Smooth muscle cell (in vitro differentiated cells): ENCODE data around the gene WNT5A. TPM values are rescaled to one million over a fixed set of nuclear protein-coding genes. Genes with fewer than 3 reads are reported as not detected.
A peak's percentile ranks its signal among the peaks of the same experiment; 100 is the strongest.

ENCODE experiments used
- DNase-seq: peaks from one replicate; lab custom pipeline; 2025; ENCODE audit not compliant: unreplicated experiment; lab: John Stamatoyannopoulos, UW
- H2AFZ ChIP-seq: fragments of 200-600 bp; sonication (generic); 2 replicates; pipeline ENCODE4 v1.6.0; 2016; ENCODE audit warnings: antibody characterized with exemption, low read depth, mild to moderate bottlenecking
- H3F3A ChIP-seq: fragments of 200-600 bp; sonication (generic); 2 replicates; pipeline ENCODE4 v1.6.0; 2017; ENCODE audit warnings: antibody characterized with exemption, low read depth
- H3K27ac ChIP-seq: fragments of 200-600 bp; sonication (generic); 2 replicates; pipeline ENCODE4 v1.5.1; 2016; ENCODE audit warnings: low read depth, mild to moderate bottlenecking
- H3K27me3 ChIP-seq: fragments of 200-600 bp; sonication (generic); 2 replicates; pipeline ENCODE4 v1.6.1; 2016; ENCODE audit warnings: low read depth, mild to moderate bottlenecking
- H3K36me3 ChIP-seq: fragments of 200-600 bp; sonication (generic); 2 replicates; pipeline ENCODE4 v1.5.1; 2016; ENCODE audit warnings: low read depth
- H3K4me1 ChIP-seq: fragments of 200-600 bp; sonication (generic); 2 replicates; pipeline ENCODE4 v1.5.1; 2016; ENCODE audit warnings: low read depth
- H3K4me2 ChIP-seq: fragments of 200-600 bp; sonication (generic); 2 replicates; pipeline ENCODE4 v1.6.0; 2016; ENCODE audit warnings: mild to moderate bottlenecking
- H3K4me3 ChIP-seq: fragments of 200-600 bp; sonication (generic); 2 replicates; pipeline ENCODE4 v1.5.1; 2016; ENCODE audit warnings: mild to moderate bottlenecking
- H3K79me2 ChIP-seq: fragments of 200-600 bp; sonication (generic); 2 replicates; pipeline ENCODE4 v1.6.0; 2016; ENCODE audit warnings: low read depth, mild to moderate bottlenecking
- H3K9ac ChIP-seq: fragments of 200-600 bp; sonication (generic); 2 replicates; pipeline ENCODE4 v1.6.0; 2016; ENCODE audit warnings: low read depth
- H3K9me3 ChIP-seq: fragments of 200-600 bp; sonication (generic); replicated peaks from 2 replicates; pipeline ENCODE4 v1.5.1; 2016; ENCODE audit warnings: low read depth
- H4K20me1 ChIP-seq: fragments of 200-600 bp; sonication (generic); 2 replicates; pipeline ENCODE4 v1.6.0; 2016; ENCODE audit warnings: low read depth
- CTCF ChIP-seq: fragments of 200-600 bp; sonication (generic); IDR thresholded peaks from 2 replicates; pipeline ENCODE4 v1.5.1; 2017; ENCODE audit warnings: borderline replicate concordance, mild to moderate bottlenecking, antibody characterized with exemption; ENCODE audit not compliant: insufficient read depth, poor library complexity, severe bottlenecking
- WGBS: methylation state at CpG from one replicate; pipeline ENCODE4 v1.1.7; 2016; ENCODE audit warnings: low lambda C conversion rate; 5-methylcytosine and 5-hydroxymethylcytosine counted together
- polyA plus RNA-seq: library from polyadenylated mRNA; unstranded; fragments of >200 nt; fragmentation: Nextera tagmentation; extraction: Ambion mirVana; gene quantifications from 2 replicates; pipeline ENCODE4 v1.2.1, GENCODE V29; 2016
- total RNA-seq: library from RNA; depleted of rRNA; stranded (reverse); fragments of >200 nt; gene quantifications from 2 replicates; pipeline ENCODE4 v1.2.3, GENCODE V29; 2014

The WNT5A gene
- total and polyA plus RNA-seq, 2 experiments from 2014 or later = 12.0 to 81.8 TPM

DNA sequence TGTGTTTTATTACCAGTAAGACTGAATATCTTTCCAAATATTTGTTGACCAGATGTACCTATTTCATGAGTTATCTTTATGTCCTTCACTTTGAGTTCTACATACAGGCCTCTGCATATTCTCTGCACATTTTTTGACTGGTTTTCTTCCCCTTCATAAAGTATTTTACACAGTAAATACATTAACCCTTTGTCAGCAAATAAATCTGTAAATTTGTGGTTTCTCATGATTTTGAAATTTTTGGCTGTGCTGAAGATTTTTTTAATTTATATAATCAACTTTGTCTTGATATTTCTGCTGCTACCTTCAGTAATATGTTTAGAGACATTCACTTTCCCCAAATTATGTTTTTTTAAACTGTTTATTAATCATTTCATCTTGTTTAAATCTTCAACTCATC lies 50.5 kb downstream of the WNT5A start:
- Histone ChIP-seq H3K4me1 (no peaks in the 10 kb centered on the region), H3K27ac (no peak overlapping the region), H3K4me2 (no peak overlapping the region), H2AFZ (no peak overlapping the region), H3F3A (no peaks in the 10 kb centered on the region), H3K36me3 (no peaks in the 10 kb centered on the region), H4K20me1 (no peaks in the 10 kb centered on the region), H3K27me3 (no peaks in the 10 kb centered on the region), H3K9ac (no peak overlapping the region), H3K79me2 (no peaks in the 10 kb centered on the region), H3K9me3 (no peaks in the 10 kb centered on the region), H3K4me3 (no peak overlapping the region)
- no peak for DNase-seq
- TF ChIP-seq CTCF = no peak

GRCh38 chr3:55435491-55435890 lies 51.6 kb downstream of the WNT5A start:
- Histone ChIP-seq H3F3A (no peaks in the 10 kb centered on the region), H3K4me2 (no peak overlapping the region), H3K27me3 (no peaks in the 10 kb centered on the region), H3K4me1 (no peaks in the 10 kb centered on the region), H3K36me3 (no peaks in the 10 kb centered on the region), H2AFZ (no peak overlapping the region), H3K4me3 (no peak overlapping the region), H3K79me2 (no peaks in the 10 kb centered on the region), H3K9ac (no peak overlapping the region), H4K20me1 (no peaks in the 10 kb centered on the region), H3K27ac (no peak overlapping the region), H3K9me3 (no peaks in the 10 kb centered on the region)
- no peak for TF ChIP-seq CTCF
- no peak for DNase-seq
- WGBS = 86% methylated on average over 8 of the region's 8 CpGs

- no peaks in the 10 kb centered on the region for H3F3A ChIP-seq
- no peak overlapping the region for H2AFZ ChIP-seq
- H3K79me2 ChIP-seq = no peaks in the 10 kb centered on the region
- no peaks in the 10 kb centered on the region for H3K4me1 ChIP-seq
- no peak overlapping the region for H3K4me2 ChIP-seq
- H3K4me3 ChIP-seq = no peak overlapping the region
- H3K36me3 ChIP-seq = no peaks in the 10 kb centered on the region
- no peak overlapping the region for H3K27ac ChIP-seq
- DNase-seq = no peak
- 97% methylated on average over 1 of the region's 1 CpG for WGBS
- no peaks in the 10 kb centered on the region for H4K20me1 ChIP-seq
- H3K9ac ChIP-seq = no peak overlapping the region
- no peaks in the 10 kb centered on the region for H3K9me3 ChIP-seq
- H3K27me3 ChIP-seq = no peaks in the 10 kb centered on the region
- TF ChIP-seq CTCF = peak; percentile 32
These were observed 52.3 kb downstream of the WNT5A start for GRCh38 chr3:55434789-55435188.

- Histone ChIP-seq H3F3A (no peaks in the 10 kb centered on the region), H3K79me2 (no peaks in the 10 kb centered on the region), H3K27ac (no peak overlapping the region), H3K9ac (no peak overlapping the region), H3K4me2 (no peak overlapping the region), H3K4me1 (no peaks in the 10 kb centered on the region), H3K27me3 (no peaks in the 10 kb centered on the region), H2AFZ (no peak overlapping the region), H4K20me1 (no peaks in the 10 kb centered on the region), H3K4me3 (no peak overlapping the region), H3K9me3 (no peaks in the 10 kb centered on the region), H3K36me3 (no peaks in the 10 kb centered on the region)
- 74% methylated on average over 6 of the region's 6 CpGs for WGBS
- DNase-seq = no peak
- TF ChIP-seq CTCF = no peak
These were observed 56.1 kb downstream of the WNT5A start for GRCh38 chr3:55431041-55431440.
